ENCODE results near the gene CMPK1. TPM values are rescaled to one million over a fixed set of nuclear protein-coding genes. Genes with fewer than 3 reads are reported as not detected.

Gene CMPK1
- total and polyA plus RNA-seq, 10 of the 15 experiments (the other 5 are each of a cell fraction or from before 2014, with no cell fraction given) = 43.7 to 159 (median 85.6) TPM

Other genes starting within 250 kb of the CMPK1 start
- gene CYP4A22, start 196.3 kb upstream of the CMPK1 start, total RNA-seq (2014; rRNA removed) = not detected in 2 replicates
- gene CYP4A22, start 196.3 kb upstream of the CMPK1 start, total RNA-seq (2014; rRNA removed; fragmentation: Illumina TruSeq; extraction: Trizol) = not detected in 2 replicates
- not detected in 2 replicates for gene CYP4A22, start 196.3 kb upstream of the CMPK1 start, total RNA-seq (2021)
- gene CYP4A22, start 196.3 kb upstream of the CMPK1 start, polyA plus RNA-seq (2011; rRNA removed) = not detected in 2 replicates
- not detected in 2 replicates for gene CYP4A22, start 196.3 kb upstream of the CMPK1 start, polyA plus RNA-seq (2014; fragmentation: Illumina TruSeq; extraction: Trizol)
- not detected for gene CYP4A22, start 196.3 kb upstream of the CMPK1 start, polyA plus RNA-seq (2014; fragmentation: Nextera tagmentation; extraction: Ambion mirVana)
- gene CYP4A22, start 196.3 kb upstream of the CMPK1 start, polyA plus RNA-seq (2014; rRNA removed) = not detected in 2 replicates
- gene CYP4A22, start 196.3 kb upstream of the CMPK1 start, polyA plus RNA-seq (2016; fragmentation: Nextera tagmentation; extraction: Ambion mirVana) = not detected
- gene PDZK1IP1, start 143.8 kb upstream of the CMPK1 start, total RNA-seq (2014; rRNA removed) = not detected in 2 replicates
- not detected in 2 replicates for gene PDZK1IP1, start 143.8 kb upstream of the CMPK1 start, total RNA-seq (2014; rRNA removed; fragmentation: Illumina TruSeq; extraction: Trizol)
- gene PDZK1IP1, start 143.8 kb upstream of the CMPK1 start, total RNA-seq (2021) = not detected in 2 replicates
- gene PDZK1IP1, start 143.8 kb upstream of the CMPK1 start, polyA plus RNA-seq (2011; rRNA removed) = not detected in 2 replicates
- gene PDZK1IP1, start 143.8 kb upstream of the CMPK1 start, polyA plus RNA-seq (2014; fragmentation: Illumina TruSeq; extraction: Trizol) = not detected in 2 replicates
- gene PDZK1IP1, start 143.8 kb upstream of the CMPK1 start, polyA plus RNA-seq (2014; fragmentation: Nextera tagmentation; extraction: Ambion mirVana) = not detected
- not detected in 2 replicates for gene PDZK1IP1, start 143.8 kb upstream of the CMPK1 start, polyA plus RNA-seq (2014; rRNA removed)
- gene PDZK1IP1, start 143.8 kb upstream of the CMPK1 start, polyA plus RNA-seq (2016; fragmentation: Nextera tagmentation; extraction: Ambion mirVana) = not detected
- not detected in 2 replicates for gene TAL1, start 101.6 kb upstream of the CMPK1 start, total RNA-seq (2014; rRNA removed)
- gene TAL1, start 101.6 kb upstream of the CMPK1 start, total RNA-seq (2014; rRNA removed; fragmentation: Illumina TruSeq; extraction: Trizol) = not detected in 2 replicates
- 0.05 TPM in 2 replicates for gene TAL1, start 101.6 kb upstream of the CMPK1 start, total RNA-seq (2021)
- gene TAL1, start 101.6 kb upstream of the CMPK1 start, polyA plus RNA-seq (2011; rRNA removed) = not detected in 2 replicates
- not detected in 2 replicates for gene TAL1, start 101.6 kb upstream of the CMPK1 start, polyA plus RNA-seq (2014; fragmentation: Illumina TruSeq; extraction: Trizol)
- gene TAL1, start 101.6 kb upstream of the CMPK1 start, polyA plus RNA-seq (2014; fragmentation: Nextera tagmentation; extraction: Ambion mirVana) = not detected
- gene TAL1, start 101.6 kb upstream of the CMPK1 start, polyA plus RNA-seq (2014; rRNA removed) = not detected in 2 replicates
- not detected for gene TAL1, start 101.6 kb upstream of the CMPK1 start, polyA plus RNA-seq (2016; fragmentation: Nextera tagmentation; extraction: Ambion mirVana)
- gene STIL, start 19.6 kb upstream of the CMPK1 start, total RNA-seq (2014; rRNA removed) = 26.3 and 33.1 TPM in 2 replicates
- gene STIL, start 19.6 kb upstream of the CMPK1 start, total RNA-seq (2014; rRNA removed; fragmentation: Illumina TruSeq; extraction: Trizol) = 31.1 and 32.8 TPM in 2 replicates
- gene STIL, start 19.6 kb upstream of the CMPK1 start, total RNA-seq (2021) = 22.9 and 23.3 TPM in 2 replicates
- 35.1 and 42.7 TPM in 2 replicates for gene STIL, start 19.6 kb upstream of the CMPK1 start, polyA plus RNA-seq (2011; rRNA removed)
- gene STIL, start 19.6 kb upstream of the CMPK1 start, polyA plus RNA-seq (2014; fragmentation: Illumina TruSeq; extraction: Trizol) = 28.5 and 34.1 TPM in 2 replicates
- gene STIL, start 19.6 kb upstream of the CMPK1 start, polyA plus RNA-seq (2014; fragmentation: Nextera tagmentation; extraction: Ambion mirVana) = 1 to 10 TPM; 6.0 to 6.3 TPM
- 17.1 and 18.2 TPM in 2 replicates for gene STIL, start 19.6 kb upstream of the CMPK1 start, polyA plus RNA-seq (2014; rRNA removed)
- gene STIL, start 19.6 kb upstream of the CMPK1 start, polyA plus RNA-seq (2016; fragmentation: Nextera tagmentation; extraction: Ambion mirVana) = 10 to 100 TPM; 26.8 to 30.0 TPM
- not detected in 2 replicates for gene FOXE3, start 82.5 kb downstream of the CMPK1 start, total RNA-seq (2014; rRNA removed)
- gene FOXE3, start 82.5 kb downstream of the CMPK1 start, total RNA-seq (2014; rRNA removed; fragmentation: Illumina TruSeq; extraction: Trizol) = not detected in 2 replicates
- gene FOXE3, start 82.5 kb downstream of the CMPK1 start, total RNA-seq (2021) = not detected in 2 replicates
- not detected in 2 replicates for gene FOXE3, start 82.5 kb downstream of the CMPK1 start, polyA plus RNA-seq (2011; rRNA removed)
- gene FOXE3, start 82.5 kb downstream of the CMPK1 start, polyA plus RNA-seq (2014; fragmentation: Illumina TruSeq; extraction: Trizol) = not detected in 2 replicates
- not detected for gene FOXE3, start 82.5 kb downstream of the CMPK1 start, polyA plus RNA-seq (2014; fragmentation: Nextera tagmentation; extraction: Ambion mirVana)
- 0.13 TPM in 1 of 2 replicates, not detected in the other for gene FOXE3, start 82.5 kb downstream of the CMPK1 start, polyA plus RNA-seq (2014; rRNA removed)
- not detected for gene FOXE3, start 82.5 kb downstream of the CMPK1 start, polyA plus RNA-seq (2016; fragmentation: Nextera tagmentation; extraction: Ambion mirVana)
- gene FOXD2, start 104.3 kb downstream of the CMPK1 start, total RNA-seq (2014; rRNA removed) = under 0.01 and 0.05 TPM in 2 replicates
- 0.04 TPM in 1 of 2 replicates, not detected in the other for gene FOXD2, start 104.3 kb downstream of the CMPK1 start, total RNA-seq (2014; rRNA removed; fragmentation: Illumina TruSeq; extraction: Trizol)
- gene FOXD2, start 104.3 kb downstream of the CMPK1 start, total RNA-seq (2021) = 0.05 TPM in 1 of 2 replicates, not detected in the other
- gene FOXD2, start 104.3 kb downstream of the CMPK1 start, polyA plus RNA-seq (2011; rRNA removed) = 0.01 and 0.04 TPM in 2 replicates
- 0.01 TPM in 1 of 2 replicates, not detected in the other for gene FOXD2, start 104.3 kb downstream of the CMPK1 start, polyA plus RNA-seq (2014; fragmentation: Illumina TruSeq; extraction: Trizol)
- under 1 TPM in 1 of 2 experiments, not detected in 1; 0.04 TPM for gene FOXD2, start 104.3 kb downstream of the CMPK1 start, polyA plus RNA-seq (2014; fragmentation: Nextera tagmentation; extraction: Ambion mirVana)
- gene FOXD2, start 104.3 kb downstream of the CMPK1 start, polyA plus RNA-seq (2014; rRNA removed) = 0.01 and 0.04 TPM in 2 replicates
- gene FOXD2, start 104.3 kb downstream of the CMPK1 start, polyA plus RNA-seq (2016; fragmentation: Nextera tagmentation; extraction: Ambion mirVana) = under 1 TPM; 0.23 to 0.27 TPM